Measurements from ENCODE around the gene CTSG. TPM values are rescaled to one million over a fixed set of nuclear protein-coding genes. Genes with fewer than 3 reads are reported as not detected.
"Not testable (repeated sequence)": the region's sequence is repeated elsewhere in the genome, so short reads cannot be mapped to it uniquely, and the experiment has no call there.

Gene CTSG
- total RNA-seq = 4.3 TPM

GRCh38 chr14:24576182-24576581 is at the start of gene CTSG:
Gene CTSG, minus strand, starts transcription at chr14:24576250. Its CDS starts 27 bp downstream, at chr14:24576223.
- no peak for DNase-seq

GRCh38 chr14:24613747-24614146 is 37.7 kb upstream of the CTSG start:
- DNase-seq = no peak

- DNase-seq = no peak
Measured at GRCh38 chr14:24613241-24613640, 37.2 kb upstream of the CTSG start.

- DNase-seq = peak; percentile 26
Measured at GRCh38 chr14:24612196-24612595, 36.1 kb upstream of the CTSG start.

GRCh38 chr14:24609655-24610344 is 33.8 kb upstream of the CTSG start, which contains the start of gene GZMH:
Gene GZMH, minus strand, starts transcription at chr14:24609685. Its CDS starts 72 bp downstream, at chr14:24609613.
- no peak for DNase-seq

GRCh38 chr14:24607635-24608514 is 31.8 kb upstream of the CTSG start:
- no peak for DNase-seq

- DNase-seq = no peak
Measured at GRCh38 chr14:24607081-24607480, 31.0 kb upstream of the CTSG start.

GRCh38 chr14:24606297-24606696 is 30.2 kb upstream of the CTSG start:
- no peak for DNase-seq

- peak; percentile 12 for DNase-seq
Measured at GRCh38 chr14:24605435-24606190, 29.6 kb upstream of the CTSG start.

- DNase-seq = no peak
Measured at GRCh38 chr14:24597403-24597802, 21.4 kb upstream of the CTSG start.

GRCh38 chr14:24595073-24595808 is 19.2 kb upstream of the CTSG start:
- no peak for DNase-seq

- not testable (repeated sequence) for DNase-seq
Measured at GRCh38 chr14:24591004-24591403, 15.0 kb upstream of the CTSG start.

- DNase-seq = not testable (repeated sequence)
Measured at GRCh38 chr14:24584402-24584801, 8.4 kb upstream of the CTSG start.

GRCh38 chr14:24578558-24578957 is 2.5 kb upstream of the CTSG start:
- no peak for DNase-seq

- no peak for DNase-seq
Measured at GRCh38 chr14:24576771-24577170, 721 bp upstream of the CTSG start.

GRCh38 chr14:24574206-24574774 is 1.8 kb downstream of the CTSG start:
- no peak for DNase-seq

GRCh38 chr14:24566318-24566717 is 9.7 kb downstream of the CTSG start:
- DNase-seq = no peak

- no peak for DNase-seq
Measured at GRCh38 chr14:24565766-24566165, 10.3 kb downstream of the CTSG start.

- DNase-seq = no peak
Measured at GRCh38 chr14:24563505-24563904, 12.5 kb downstream of the CTSG start.

- no peak for DNase-seq
Measured at GRCh38 chr14:24556756-24557155, 19.3 kb downstream of the CTSG start.

- not testable (repeated sequence) for DNase-seq
Measured at GRCh38 chr14:24549064-24549463, 27.0 kb downstream of the CTSG start.

All from tongue (tissue), 2 donors.